GM23338 (cell line): Measurements from ENCODE around the gene BTBD9.

ENCODE experiments used
- CREB1 ChIP-seq: fragments of 250-450 bp; sonication (Bioruptor Pico); IDR thresholded peaks from 2 replicates; pipeline ENCODE4 v1.5.0; 2020; ENCODE audit warnings: low read depth, mild to moderate bottlenecking, moderate library complexity
- TF ChIP-seq, protein P1 (sequence below), 2 experiments: fragments of 200-600 bp in 1 of 2; sonication (generic) in 1 of 2; conservative IDR thresholded peaks; 2 replicates each; pipeline versions ENCODE4 v1.5.1 to v1.6.1; 2016 to 2017; ENCODE audit warnings: antibody characterized with exemption in 2 of 2, low read depth in 2 of 2, mild to moderate bottlenecking in 2 of 2, moderate library complexity in 1 of 2
- TF ChIP-seq, protein P2 (sequence below): fragments of 250-450 bp; sonication (Bioruptor Pico); IDR thresholded peaks from 2 replicates; pipeline ENCODE4 v1.5.0; 2020; ENCODE audit warnings: mild to moderate bottlenecking, moderate library complexity

DNA sequence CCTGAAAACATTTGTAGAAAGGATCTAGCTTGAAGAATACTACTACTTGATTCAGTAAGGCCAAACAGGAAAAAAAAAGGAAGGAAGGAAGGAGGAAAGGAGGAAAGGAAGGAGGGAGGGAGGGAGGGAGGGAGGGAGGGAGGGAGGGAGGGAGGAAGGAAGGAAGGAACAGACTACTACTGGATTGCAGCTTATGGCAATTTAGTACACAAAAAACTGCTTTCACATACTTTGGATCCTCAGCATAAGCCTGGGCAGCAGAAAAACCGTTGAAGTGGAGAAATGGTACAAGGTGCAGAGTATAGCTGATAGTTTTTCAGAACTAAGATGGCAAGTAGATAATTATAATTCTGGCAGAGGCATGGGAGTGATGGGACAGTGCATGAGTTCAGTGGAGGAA, 201.6 kb downstream of the BTBD9 start:
- TF ChIP-seq, protein P1, sequence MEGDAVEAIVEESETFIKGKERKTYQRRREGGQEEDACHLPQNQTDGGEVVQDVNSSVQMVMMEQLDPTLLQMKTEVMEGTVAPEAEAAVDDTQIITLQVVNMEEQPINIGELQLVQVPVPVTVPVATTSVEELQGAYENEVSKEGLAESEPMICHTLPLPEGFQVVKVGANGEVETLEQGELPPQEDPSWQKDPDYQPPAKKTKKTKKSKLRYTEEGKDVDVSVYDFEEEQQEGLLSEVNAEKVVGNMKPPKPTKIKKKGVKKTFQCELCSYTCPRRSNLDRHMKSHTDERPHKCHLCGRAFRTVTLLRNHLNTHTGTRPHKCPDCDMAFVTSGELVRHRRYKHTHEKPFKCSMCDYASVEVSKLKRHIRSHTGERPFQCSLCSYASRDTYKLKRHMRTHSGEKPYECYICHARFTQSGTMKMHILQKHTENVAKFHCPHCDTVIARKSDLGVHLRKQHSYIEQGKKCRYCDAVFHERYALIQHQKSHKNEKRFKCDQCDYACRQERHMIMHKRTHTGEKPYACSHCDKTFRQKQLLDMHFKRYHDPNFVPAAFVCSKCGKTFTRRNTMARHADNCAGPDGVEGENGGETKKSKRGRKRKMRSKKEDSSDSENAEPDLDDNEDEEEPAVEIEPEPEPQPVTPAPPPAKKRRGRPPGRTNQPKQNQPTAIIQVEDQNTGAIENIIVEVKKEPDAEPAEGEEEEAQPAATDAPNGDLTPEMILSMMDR (conservative IDR thresholded peaks at IDR 0.05; ENCODE audit: low read depth in 2 of 2): no peak
- TF ChIP-seq, protein P2, sequence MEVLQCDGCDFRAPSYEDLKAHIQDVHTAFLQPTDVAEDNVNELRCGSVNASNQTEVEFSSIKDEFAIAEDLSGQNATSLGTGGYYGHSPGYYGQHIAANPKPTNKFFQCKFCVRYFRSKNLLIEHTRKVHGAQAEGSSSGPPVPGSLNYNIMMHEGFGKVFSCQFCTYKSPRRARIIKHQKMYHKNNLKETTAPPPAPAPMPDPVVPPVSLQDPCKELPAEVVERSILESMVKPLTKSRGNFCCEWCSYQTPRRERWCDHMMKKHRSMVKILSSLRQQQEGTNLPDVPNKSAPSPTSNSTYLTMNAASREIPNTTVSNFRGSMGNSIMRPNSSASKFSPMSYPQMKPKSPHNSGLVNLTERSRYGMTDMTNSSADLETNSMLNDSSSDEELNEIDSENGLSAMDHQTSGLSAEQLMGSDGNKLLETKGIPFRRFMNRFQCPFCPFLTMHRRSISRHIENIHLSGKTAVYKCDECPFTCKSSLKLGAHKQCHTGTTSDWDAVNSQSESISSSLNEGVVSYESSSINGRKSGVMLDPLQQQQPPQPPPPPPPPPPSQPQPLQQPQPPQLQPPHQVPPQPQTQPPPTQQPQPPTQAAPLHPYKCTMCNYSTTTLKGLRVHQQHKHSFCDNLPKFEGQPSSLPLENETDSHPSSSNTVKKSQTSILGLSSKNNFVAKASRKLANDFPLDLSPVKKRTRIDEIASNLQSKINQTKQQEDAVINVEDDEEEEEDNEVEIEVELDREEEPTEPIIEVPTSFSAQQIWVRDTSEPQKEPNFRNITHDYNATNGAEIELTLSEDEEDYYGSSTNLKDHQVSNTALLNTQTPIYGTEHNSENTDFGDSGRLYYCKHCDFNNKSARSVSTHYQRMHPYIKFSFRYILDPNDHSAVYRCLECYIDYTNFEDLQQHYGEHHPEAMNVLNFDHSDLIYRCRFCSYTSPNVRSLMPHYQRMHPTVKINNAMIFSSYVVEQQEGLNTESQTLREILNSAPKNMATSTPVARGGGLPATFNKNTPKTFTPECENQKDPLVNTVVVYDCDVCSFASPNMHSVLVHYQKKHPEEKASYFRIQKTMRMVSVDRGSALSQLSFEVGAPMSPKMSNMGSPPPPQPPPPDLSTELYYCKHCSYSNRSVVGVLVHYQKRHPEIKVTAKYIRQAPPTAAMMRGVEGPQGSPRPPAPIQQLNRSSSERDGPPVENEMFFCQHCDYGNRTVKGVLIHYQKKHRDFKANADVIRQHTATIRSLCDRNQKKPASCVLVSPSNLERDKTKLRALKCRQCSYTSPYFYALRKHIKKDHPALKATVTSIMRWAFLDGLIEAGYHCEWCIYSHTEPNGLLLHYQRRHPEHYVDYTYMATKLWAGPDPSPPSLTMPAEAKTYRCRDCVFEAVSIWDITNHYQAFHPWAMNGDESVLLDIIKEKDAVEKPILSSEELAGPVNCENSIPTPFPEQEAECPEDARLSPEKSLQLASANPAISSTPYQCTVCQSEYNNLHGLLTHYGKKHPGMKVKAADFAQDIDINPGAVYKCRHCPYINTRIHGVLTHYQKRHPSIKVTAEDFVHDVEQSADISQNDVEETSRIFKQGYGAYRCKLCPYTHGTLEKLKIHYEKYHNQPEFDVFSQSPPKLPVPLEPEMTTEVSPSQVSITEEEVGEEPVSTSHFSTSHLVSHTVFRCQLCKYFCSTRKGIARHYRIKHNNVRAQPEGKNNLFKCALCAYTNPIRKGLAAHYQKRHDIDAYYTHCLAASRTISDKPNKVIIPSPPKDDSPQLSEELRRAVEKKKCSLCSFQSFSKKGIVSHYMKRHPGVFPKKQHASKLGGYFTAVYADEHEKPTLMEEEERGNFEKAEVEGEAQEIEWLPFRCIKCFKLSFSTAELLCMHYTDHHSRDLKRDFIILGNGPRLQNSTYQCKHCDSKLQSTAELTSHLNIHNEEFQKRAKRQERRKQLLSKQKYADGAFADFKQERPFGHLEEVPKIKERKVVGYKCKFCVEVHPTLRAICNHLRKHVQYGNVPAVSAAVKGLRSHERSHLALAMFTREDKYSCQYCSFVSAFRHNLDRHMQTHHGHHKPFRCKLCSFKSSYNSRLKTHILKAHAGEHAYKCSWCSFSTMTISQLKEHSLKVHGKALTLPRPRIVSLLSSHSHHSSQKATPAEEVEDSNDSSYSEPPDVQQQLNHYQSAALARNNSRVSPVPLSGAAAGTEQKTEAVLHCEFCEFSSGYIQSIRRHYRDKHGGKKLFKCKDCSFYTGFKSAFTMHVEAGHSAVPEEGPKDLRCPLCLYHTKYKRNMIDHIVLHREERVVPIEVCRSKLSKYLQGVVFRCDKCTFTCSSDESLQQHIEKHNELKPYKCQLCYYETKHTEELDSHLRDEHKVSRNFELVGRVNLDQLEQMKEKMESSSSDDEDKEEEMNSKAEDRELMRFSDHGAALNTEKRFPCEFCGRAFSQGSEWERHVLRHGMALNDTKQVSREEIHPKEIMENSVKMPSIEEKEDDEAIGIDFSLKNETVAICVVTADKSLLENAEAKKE (CRISPR knock-in tag): no peak
- no peak for TF ChIP-seq CREB1 (CRISPR knock-in tag)
